H1 (cell line): Measurements from ENCODE around the gene NADK2. TPM values are rescaled to one million over a fixed set of nuclear protein-coding genes. Genes with fewer than 3 reads are reported as not detected.
A peak's percentile ranks its signal among the peaks of the same experiment; 100 is the strongest.

Source experiments
- ATF3 ChIP-seq: IDR thresholded peaks from 2 replicates; pipeline ENCODE4 v1.6.1; 2011; ENCODE audit warnings: low read depth, mild to moderate bottlenecking, low read length; ENCODE audit not compliant: insufficient read depth
- CHD7 ChIP-seq: fragments of 300-600 bp; sonication (generic); IDR thresholded peaks from 2 replicates; pipeline ENCODE4 v1.7.1; 2012; ENCODE audit warnings: low read length, moderate library complexity, mild to moderate bottlenecking, inconsistent platforms; ENCODE audit not compliant: insufficient replicate concordance
- E2F6 ChIP-seq: IDR thresholded peaks from 2 replicates; pipeline ENCODE4 v1.6.1; 2012; ENCODE audit warnings: inconsistent platforms
- KDM4A ChIP-seq: IDR thresholded peaks from one replicate; pipeline ENCODE4 v1.7.1; 2012; ENCODE audit warnings: low read depth, mild to moderate bottlenecking, moderate library complexity, low read length, inconsistent platforms; ENCODE audit not compliant: severe bottlenecking
- NANOG ChIP-seq: IDR thresholded peaks from 2 replicates; pipeline ENCODE4 v1.6.1; 2011; ENCODE audit warnings: low read length, low read depth, mild to moderate bottlenecking, inconsistent platforms; ENCODE audit not compliant: insufficient read depth, poor library complexity, severe bottlenecking
- PHF8 ChIP-seq: fragments of 200-600 bp; sonication (generic); conservative IDR thresholded peaks from 2 replicates; pipeline ENCODE4 v1.7.1; 2012; ENCODE audit warnings: low read depth, mild to moderate bottlenecking, inconsistent platforms, low read length, moderate library complexity
- RFX5 ChIP-seq: IDR thresholded peaks from 2 replicates; pipeline ENCODE4 v1.6.1; 2011; ENCODE audit warnings: low read depth, low read length, improper control_type of control experiment, borderline replicate concordance
- TCF12 ChIP-seq: IDR thresholded peaks from 2 replicates; pipeline ENCODE4 v1.6.1; 2011; ENCODE audit warnings: low read depth, mild to moderate bottlenecking, low read length
- polyA plus RNA-seq, 7 experiments: library from polyadenylated mRNA; depleted of rRNA in 3 of 7; stranded (reverse) in 5 of 7; unstranded in 2 of 7; fragments of >200 nt in 5 of 7; fragments of 200-250 nt in 2 of 7; gene quantifications; 1 replicate in 5 of 7; 2 replicates in 1 of 7; 4 replicates in 1 of 7; pipeline versions ENCODE4 v1.2.1 to v1.2.3, GENCODE V29; 2011 to 2013; ENCODE audit warnings: missing spikeins in 2 of 7, mixed read lengths in 2 of 7
- total RNA-seq: library from RNA; stranded (reverse); fragmentation: NEBNext Ultra II Directional; extraction: Animal tissue kit (Norgen Biotek cat#: 25700); gene quantifications from 2 replicates; pipeline ENCODE4 v1.2.1, GENCODE V29; 2021

The NADK2 gene
- total and polyA plus RNA-seq, 2 of the 8 experiments (the other 6 are each of a cell fraction or from before 2014, with no cell fraction given) = 3.4 to 16.1 TPM

- TF ChIP-seq CHD7 = no peak
- no peak for TF ChIP-seq NANOG
- TF ChIP-seq TCF12 = no peak
- peak; percentile 49; the same call in 1 of the 2 replicates for TF ChIP-seq ATF3
- TF ChIP-seq PHF8 = peak; percentile 42
- no peak for TF ChIP-seq RFX5
- peak; percentile 76 for TF ChIP-seq KDM4A
- no peak for TF ChIP-seq E2F6
These were observed 90.9 kb downstream of the NADK2 start (continued) for GRCh38 chr5:36150676-36151433.
